Fibroblast of lung (primary cell): ENCODE data around the gene FCGR3A. TPM values are rescaled to one million over a fixed set of nuclear protein-coding genes. Genes with fewer than 3 reads are reported as not detected.
"Not testable (repeated sequence)": the region's sequence is repeated elsewhere in the genome, so short reads cannot be mapped to it uniquely, and the experiment has no call there.

Source experiments
- DNase-seq, 2 donors: peaks; one replicate each; pipeline versions ENCODE4 v3.0.0 to v3.0.0-alpha.2; 2010; ENCODE audit warnings: low read depth in 2 of 2
- H2AFZ ChIP-seq: 2 replicates; pipeline ENCODE4 v1.5.1; 2012; ENCODE audit warnings: low read length, control low read depth, inconsistent platforms
- H3K27ac ChIP-seq: 2 replicates; pipeline ENCODE4 v1.5.1; 2011; ENCODE audit warnings: low read length, control low read depth; ENCODE audit not compliant: insufficient read depth
- H3K27me3 ChIP-seq: 2 replicates; pipeline ENCODE4 v1.5.1; 2011; ENCODE audit warnings: mild to moderate bottlenecking, low read length; ENCODE audit not compliant: control insufficient read depth, insufficient read depth
- H3K36me3 ChIP-seq: 2 replicates; pipeline ENCODE4 v1.5.1; 2011; ENCODE audit warnings: low read length; ENCODE audit not compliant: control insufficient read depth, insufficient read depth
- H3K4me1 ChIP-seq: 2 replicates; pipeline ENCODE4 v1.5.1; 2011; ENCODE audit warnings: low read length; ENCODE audit not compliant: control insufficient read depth, insufficient read depth; ENCODE audit errors: extremely low read depth
- H3K4me2 ChIP-seq: 2 replicates; pipeline ENCODE4 v1.5.1; 2011; ENCODE audit warnings: low read length, control low read depth; ENCODE audit not compliant: insufficient read depth; ENCODE audit errors: extremely low read depth
- H3K4me3 ChIP-seq, 4 experiments: fragments of 200-600 bp in 1 of 4; sonication (generic) in 1 of 4; replicated peaks in 1 of 4; 2 replicates each; pipeline ENCODE4 v1.5.1; 2011 to 2016; ENCODE audit warnings: low read length in 4 of 4, low read depth in 3 of 4, mild to moderate bottlenecking in 3 of 4, control low read depth in 2 of 4, inconsistent platforms in 1 of 4, mixed read lengths in 1 of 4; ENCODE audit not compliant: insufficient read depth in 1 of 4; ENCODE audit errors: control extremely low read depth in 1 of 4
- H3K79me2 ChIP-seq: 2 replicates; pipeline ENCODE4 v1.5.1; 2012; ENCODE audit warnings: mild to moderate bottlenecking, low read length, inconsistent platforms; ENCODE audit not compliant: control insufficient read depth, insufficient read depth
- H3K9ac ChIP-seq: 2 replicates; pipeline ENCODE4 v1.5.1; 2011; ENCODE audit warnings: mild to moderate bottlenecking, low read length, control low read depth; ENCODE audit not compliant: insufficient read depth
- H3K9me3 ChIP-seq: 2 replicates; pipeline ENCODE4 v1.5.1; 2012; ENCODE audit warnings: low read depth, low read length; ENCODE audit not compliant: control insufficient read depth, insufficient read depth
- H4K20me1 ChIP-seq: 2 replicates; pipeline ENCODE4 v1.5.1; 2011; ENCODE audit warnings: low read length; ENCODE audit not compliant: control insufficient read depth, insufficient read depth; ENCODE audit errors: extremely low read depth
- polyA plus RNA-seq, 2 donors: library from polyadenylated mRNA; depleted of rRNA in 1 of 2; stranded (reverse) in 1 of 2; unstranded in 1 of 2; fragments of >200 nt; gene quantifications; 2 replicates each; pipeline ENCODE4 v1.2.1, GENCODE V29; 2011 to 2012; ENCODE audit warnings: missing spikeins in 1 of 2
- total RNA-seq: library from RNA; depleted of rRNA; stranded (reverse); fragments of >200 nt; gene quantifications from 2 replicates; pipeline ENCODE4 v1.2.1, GENCODE V29; 2014

The FCGR3A gene
- total and polyA plus RNA-seq, 2 donors (not counting 1 experiment from before 2014, with no cell fraction given) = not detected

DNA sequence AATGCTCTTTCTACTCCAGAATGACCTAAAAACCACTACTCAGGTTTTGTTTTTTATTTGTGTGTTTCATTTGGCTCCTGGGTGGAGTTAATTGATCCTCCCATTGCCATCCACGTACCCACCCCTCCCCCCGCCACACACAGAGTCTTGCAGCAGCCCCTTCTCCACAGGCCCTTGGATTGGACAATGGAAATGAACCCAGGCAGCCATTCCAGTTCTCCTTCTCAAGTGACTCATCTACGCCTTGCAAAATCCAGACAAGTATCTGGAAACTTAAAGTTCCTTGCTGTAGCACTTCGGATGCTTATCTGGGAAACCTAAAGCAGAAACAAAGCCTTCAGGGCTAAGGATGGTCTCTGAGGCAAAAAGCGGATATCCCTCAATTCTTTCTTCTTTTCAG is 1.3 kb upstream of the FCGR3A start:
- not testable (repeated sequence) for H4K20me1 ChIP-seq, DNase-seq, H3K79me2 ChIP-seq, H3K4me3 ChIP-seq, H3K9me3 ChIP-seq, H2AFZ ChIP-seq, H3K36me3 ChIP-seq, H3K4me2 ChIP-seq, H3K4me1 ChIP-seq, H3K9ac ChIP-seq, H3K27ac ChIP-seq, H3K27me3 ChIP-seq

DNA sequence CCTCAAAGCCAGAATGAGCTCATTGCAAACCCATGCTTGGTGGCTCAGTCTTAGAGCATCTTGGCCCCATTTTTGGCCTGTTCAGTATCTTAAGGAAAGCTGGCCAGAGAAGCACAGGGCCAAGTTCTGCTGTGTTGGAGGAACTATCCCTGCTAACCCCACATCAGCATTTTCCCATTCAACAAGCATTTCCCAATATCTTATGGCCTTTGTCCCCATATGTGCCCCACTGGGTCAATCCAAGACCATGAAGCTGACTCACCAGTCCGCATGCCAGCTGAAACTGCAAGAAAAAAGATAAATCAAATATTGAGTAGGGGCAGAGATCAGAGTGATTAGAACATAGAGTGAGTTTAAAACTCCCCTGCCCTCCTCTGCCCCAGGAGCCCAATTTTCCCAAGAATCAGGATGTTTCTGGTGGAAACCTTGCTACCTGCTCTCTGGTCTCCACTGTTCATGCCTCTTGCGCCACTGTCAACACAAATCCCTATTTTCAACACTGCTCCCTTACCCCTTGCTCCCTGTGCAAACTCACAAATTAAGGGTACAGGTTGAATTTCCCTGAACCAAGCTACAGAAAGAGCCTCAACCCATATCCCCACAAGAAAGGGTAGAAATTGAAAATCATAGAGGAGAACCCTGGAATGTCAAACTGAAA is 740 bp downstream of the FCGR3A start:
- not testable (repeated sequence) for H3K4me2 ChIP-seq, H3K27me3 ChIP-seq, H3K4me1 ChIP-seq, H3K79me2 ChIP-seq, H3K36me3 ChIP-seq, H3K4me3 ChIP-seq, H4K20me1 ChIP-seq, H3K27ac ChIP-seq, H2AFZ ChIP-seq, H3K9me3 ChIP-seq, DNase-seq, H3K9ac ChIP-seq

DNA sequence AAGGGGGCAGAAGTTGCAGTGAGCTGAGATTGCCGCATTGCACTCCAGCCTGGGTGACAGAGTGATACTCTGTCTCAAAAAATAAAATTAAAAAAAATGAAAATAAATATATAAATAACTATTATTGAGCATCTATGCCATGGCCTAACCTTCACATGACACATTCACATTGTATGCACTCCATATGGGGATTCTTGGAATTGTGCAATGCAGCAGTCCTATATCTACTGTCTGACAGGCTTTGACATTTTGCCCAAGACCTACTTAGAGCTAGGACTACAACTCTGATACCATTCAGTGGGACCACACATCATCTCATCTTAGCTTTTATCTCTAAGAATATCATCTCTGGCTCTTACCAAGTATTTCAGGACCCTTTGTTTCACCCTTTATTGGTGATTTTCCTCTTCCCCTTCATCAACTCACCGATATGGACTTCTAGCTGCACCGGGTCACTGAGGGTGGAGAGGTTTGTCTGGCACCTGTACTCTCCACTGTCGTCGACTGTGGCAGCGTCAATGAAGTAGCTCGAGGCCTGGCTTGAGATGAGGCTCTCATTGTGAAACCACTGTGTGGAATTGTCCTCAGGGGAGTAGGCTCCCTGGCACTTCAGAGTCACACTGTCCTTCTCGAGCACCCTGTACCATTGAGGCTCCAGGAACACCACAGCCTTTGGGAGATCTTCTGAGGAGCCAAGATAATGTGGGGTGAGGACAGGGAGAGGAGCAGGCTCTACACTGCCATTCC is 1.4 kb downstream of the FCGR3A start:
- H3K36me3 ChIP-seq, H3K4me1 ChIP-seq, H3K27me3 ChIP-seq, H3K9me3 ChIP-seq, H2AFZ ChIP-seq, DNase-seq, H4K20me1 ChIP-seq, H3K79me2 ChIP-seq, H3K27ac ChIP-seq, H3K4me3 ChIP-seq, H3K9ac ChIP-seq, H3K4me2 ChIP-seq: not testable (repeated sequence)

DNA sequence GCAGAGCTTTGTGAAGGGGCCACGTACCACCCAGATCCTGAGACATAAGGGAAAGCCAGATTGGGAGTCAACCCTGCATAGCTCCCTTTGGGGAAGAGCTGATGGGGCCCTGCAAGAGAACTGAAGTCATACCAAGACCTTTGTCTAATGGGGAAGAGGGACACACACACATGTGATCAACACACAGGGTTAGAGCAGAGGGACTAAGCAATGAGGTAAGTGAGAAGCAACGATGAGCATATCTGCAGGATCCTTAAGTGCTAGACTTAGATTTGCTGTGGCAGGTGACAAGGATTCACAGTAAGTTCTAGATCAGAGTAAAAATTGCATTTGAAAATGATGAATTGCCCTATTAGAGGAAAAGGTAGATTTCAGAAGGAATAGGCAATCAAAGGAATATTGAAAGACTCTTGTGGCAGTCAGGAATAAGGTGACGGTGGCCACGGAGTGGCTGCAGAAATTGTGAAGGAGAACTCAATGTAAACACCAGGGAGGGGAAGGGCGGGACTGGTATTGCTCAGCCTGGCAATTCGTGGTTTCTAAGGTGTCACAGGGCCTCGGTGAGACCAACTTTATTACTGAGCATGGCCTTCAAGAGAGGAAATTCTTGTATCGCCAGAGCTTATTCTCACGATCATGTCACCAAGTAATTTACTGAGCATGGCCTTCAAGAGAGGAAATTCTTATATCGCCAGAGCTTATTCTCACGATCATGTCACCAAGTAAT is 4.5 kb downstream of the FCGR3A start:
- not testable (repeated sequence) for H3K36me3 ChIP-seq, H3K79me2 ChIP-seq, H3K4me2 ChIP-seq, H3K27me3 ChIP-seq, H3K9me3 ChIP-seq, H2AFZ ChIP-seq, H3K27ac ChIP-seq, H3K4me3 ChIP-seq, H4K20me1 ChIP-seq, H3K9ac ChIP-seq, H3K4me1 ChIP-seq, DNase-seq

DNA sequence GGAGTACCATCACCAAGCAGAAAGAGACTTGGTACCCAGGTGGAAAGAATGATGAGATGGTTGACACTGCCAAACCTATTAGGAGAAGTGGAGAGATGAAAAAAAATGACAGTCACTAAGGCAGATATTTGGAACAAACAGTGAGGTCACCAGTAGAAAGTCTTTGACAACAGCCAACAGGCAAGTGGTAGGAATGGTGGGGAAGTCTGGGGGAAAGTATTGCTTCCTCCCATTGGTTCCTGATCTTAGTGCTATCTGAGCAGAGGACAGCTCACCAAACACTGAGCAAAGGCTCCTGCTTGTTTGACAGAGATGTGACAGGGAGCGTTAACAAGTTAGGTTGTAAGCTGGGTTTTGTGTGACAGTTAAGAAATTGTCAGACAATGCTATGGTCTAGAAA is 6.5 kb downstream of the FCGR3A start:
- H3K4me3 ChIP-seq, H3K79me2 ChIP-seq, DNase-seq, H3K4me1 ChIP-seq, H3K36me3 ChIP-seq, H3K9me3 ChIP-seq, H3K4me2 ChIP-seq, H2AFZ ChIP-seq, H3K27ac ChIP-seq, H3K27me3 ChIP-seq, H4K20me1 ChIP-seq, H3K9ac ChIP-seq: not testable (repeated sequence)

DNA sequence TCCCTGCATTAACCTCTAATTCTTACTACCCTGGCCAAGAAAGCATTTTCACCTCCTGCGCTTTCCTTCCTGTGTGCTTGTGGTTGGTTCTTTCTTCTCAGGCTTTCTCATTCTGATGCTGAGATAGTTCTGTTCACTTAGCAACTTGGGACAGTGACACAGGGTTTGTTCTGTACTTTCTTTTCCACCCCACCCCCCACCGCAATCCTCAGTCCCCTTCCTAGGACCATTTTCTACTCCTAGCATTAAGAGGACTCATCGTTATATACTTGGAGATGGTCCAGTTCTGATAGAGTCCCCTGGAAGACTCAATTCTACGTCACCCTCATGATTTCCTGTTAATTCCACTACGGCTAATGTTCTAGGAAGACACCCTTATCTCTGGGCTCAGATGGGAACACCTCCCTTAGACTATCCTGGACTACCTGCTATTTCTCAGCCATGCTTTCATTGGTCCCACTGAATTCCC is 7.5 kb downstream of the FCGR3A start:
- not testable (repeated sequence) for H3K4me1 ChIP-seq, H4K20me1 ChIP-seq, H3K27ac ChIP-seq, H2AFZ ChIP-seq, H3K36me3 ChIP-seq, H3K79me2 ChIP-seq, H3K4me2 ChIP-seq, H3K4me3 ChIP-seq, H3K27me3 ChIP-seq, DNase-seq, H3K9me3 ChIP-seq, H3K9ac ChIP-seq
